Prostate gland (tissue), 2 donors: Measurements from ENCODE around the gene NTN1. TPM values are rescaled to one million over a fixed set of nuclear protein-coding genes. Genes with fewer than 3 reads are reported as not detected.

Experiments used
- DNase-seq: peaks from one replicate; pipeline ENCODE4 v3.0.0-alpha.2; 2019; ENCODE audit warnings: low spot score
- H3K27ac ChIP-seq, 2 donors: fragments of 200-600 bp; sonication (generic); 2 replicates each; pipeline ENCODE4 v1.5.1; 2017 to 2019
- H3K27me3 ChIP-seq: fragments of 200-600 bp; sonication (generic); replicated peaks from 2 replicates; pipeline ENCODE4 v1.5.1; 2019; ENCODE audit not compliant: insufficient read depth
- H3K36me3 ChIP-seq, 2 donors: fragments of 200-600 bp; sonication (generic); 1 replicate in 1 of 2; 2 replicates in 1 of 2; pipeline versions ENCODE4 v1.5.1 to v1.8.1; 2017 to 2019
- H3K4me1 ChIP-seq: fragments of 200-600 bp; sonication (generic); replicated peaks from 2 replicates; pipeline ENCODE4 v1.5.1; 2019
- H3K4me3 ChIP-seq, 2 donors: fragments of 200-600 bp; sonication (generic); 2 replicates each; pipeline ENCODE4 v1.5.1; 2017 to 2019
- H3K9me3 ChIP-seq: fragments of 200-600 bp; sonication (generic); 2 replicates; pipeline ENCODE4 v1.5.1; 2017
- CTCF ChIP-seq, 4 experiments: fragments of 200-600 bp in 2 of 4; fragments of 450-650 bp in 2 of 4; sonication (generic) in 2 of 4; IDR thresholded peaks; 1 replicate in 3 of 4; 2 replicates in 1 of 4; pipeline ENCODE4 v1.5.1; 2016 to 2019; ENCODE audit warnings: antibody characterized with exemption in 4 of 4, mild to moderate bottlenecking in 2 of 4, moderate library complexity in 2 of 4
- POLR2A ChIP-seq: fragments of 450-650 bp; IDR thresholded peaks from one replicate; pipeline ENCODE4 v1.6.1; 2016; ENCODE audit warnings: antibody characterized with exemption, mild to moderate bottlenecking
- POLR2AphosphoS5 ChIP-seq: sonication (generic); formaldehyde crosslinking; IDR thresholded peaks from one replicate; pipeline ENCODE4 v1.6.1; 2017; ENCODE audit warnings: antibody characterized with exemption
- WGBS: methylation state at CpG from one replicate; pipeline ENCODE4 v1.1.5; 2018; 5-methylcytosine and 5-hydroxymethylcytosine counted together
- intact Hi-C: fragments of 100-400 bp; cut with DNase I; formaldehyde crosslinking; loops from one replicate; pipeline ENCODE4 v1.14.2; 2022
- total RNA-seq, 2 donors: library from RNA; depleted of rRNA; stranded (reverse); fragments of >200 nt; gene quantifications; one replicate each; pipeline ENCODE4 v1.1.0, GENCODE V29; 2016

The NTN1 gene
- total RNA-seq, 2 donors from 2014 or later: 9.2 to 11.4 TPM

- H3K9me3 ChIP-seq: no peaks in the 10 kb centered on the region
- H3K27ac ChIP-seq: no peak overlapping the region
- H3K4me3 ChIP-seq: no peak overlapping the region
- no peaks in the 10 kb centered on the region for H3K27me3 ChIP-seq
- no peaks in the 10 kb centered on the region for H3K36me3 ChIP-seq
- H3K4me1 ChIP-seq: no peaks in the 10 kb centered on the region
- TF ChIP-seq POLR2AphosphoS5 (no peak), CTCF (IDR thresholded peaks at IDR 0.05) (no peak), POLR2A (no peak)
- WGBS: 91% methylated on average over 1 of the region's 1 CpG
- intact Hi-C loops: no loop called here
- DNase-seq: no peak
Measured at GRCh38 chr17:9035249-9035648, 13.9 kb downstream of the NTN1 start.

- Histone ChIP-seq H3K4me1 (no peaks in the 10 kb centered on the region), H3K9me3 (no peaks in the 10 kb centered on the region), H3K4me3 (no peak overlapping the region), H3K27ac (no peak overlapping the region), H3K27me3 (no peaks in the 10 kb centered on the region), H3K36me3 (no peaks in the 10 kb centered on the region)
- WGBS: 72% methylated on average over 4 of the region's 4 CpGs
- DNase-seq: no peak
- intact Hi-C loops: no loop called here
- TF ChIP-seq CTCF (IDR thresholded peaks at IDR 0.05) (no peak), POLR2AphosphoS5 (no peak), POLR2A (no peak)
Measured at GRCh38 chr17:9036336-9036735, 15.0 kb downstream of the NTN1 start.

GRCh38 chr17:9037736-9038135 is 16.4 kb downstream of the NTN1 start:
- no peak overlapping the region for H3K27ac ChIP-seq
- no peaks in the 10 kb centered on the region for H3K36me3 ChIP-seq
- no peak overlapping the region for H3K4me3 ChIP-seq
- TF ChIP-seq POLR2A (no peak), CTCF (IDR thresholded peaks at IDR 0.05) (no peak), POLR2AphosphoS5 (no peak)
- no peaks in the 10 kb centered on the region for H3K27me3 ChIP-seq
- no peaks in the 10 kb centered on the region for H3K4me1 ChIP-seq
- no peak for DNase-seq
- intact Hi-C loops: no loop called here
- WGBS: 75% methylated on average over 2 of the region's 2 CpGs
- no peaks in the 10 kb centered on the region for H3K9me3 ChIP-seq

GRCh38 chr17:9038380-9038779 is 17.1 kb downstream of the NTN1 start:
- no peaks in the 10 kb centered on the region for H3K36me3 ChIP-seq
- H3K4me1 ChIP-seq: no peaks in the 10 kb centered on the region
- TF ChIP-seq CTCF (IDR thresholded peaks at IDR 0.05): no peak
- TF ChIP-seq POLR2AphosphoS5: no peak
- no peak for TF ChIP-seq POLR2A
- no peaks in the 10 kb centered on the region for H3K27me3 ChIP-seq
- DNase-seq: no peak
- H3K9me3 ChIP-seq: no peaks in the 10 kb centered on the region
- WGBS: 79% methylated on average over 1 of the region's 1 CpG
- H3K27ac ChIP-seq: no peak overlapping the region
- intact Hi-C loops: no loop called here
- no peak overlapping the region for H3K4me3 ChIP-seq

GRCh38 chr17:9044772-9045463 is 23.6 kb downstream of the NTN1 start:
- Histone ChIP-seq H3K27ac (no peak overlapping the region), H3K4me1 (no peaks in the 10 kb centered on the region), H3K4me3 (no peak overlapping the region), H3K36me3 (no peaks in the 10 kb centered on the region), H3K27me3 (no peaks in the 10 kb centered on the region), H3K9me3 (no peaks in the 10 kb centered on the region)
- intact Hi-C loops: no loop called here
- WGBS: 53% methylated on average over 11 of the region's 11 CpGs
- TF ChIP-seq POLR2AphosphoS5 (no peak), CTCF (IDR thresholded peaks at IDR 0.05) (no peak), POLR2A (no peak)
- DNase-seq: no peak
